ENCODE data around the gene TSC22D2.

DNA sequence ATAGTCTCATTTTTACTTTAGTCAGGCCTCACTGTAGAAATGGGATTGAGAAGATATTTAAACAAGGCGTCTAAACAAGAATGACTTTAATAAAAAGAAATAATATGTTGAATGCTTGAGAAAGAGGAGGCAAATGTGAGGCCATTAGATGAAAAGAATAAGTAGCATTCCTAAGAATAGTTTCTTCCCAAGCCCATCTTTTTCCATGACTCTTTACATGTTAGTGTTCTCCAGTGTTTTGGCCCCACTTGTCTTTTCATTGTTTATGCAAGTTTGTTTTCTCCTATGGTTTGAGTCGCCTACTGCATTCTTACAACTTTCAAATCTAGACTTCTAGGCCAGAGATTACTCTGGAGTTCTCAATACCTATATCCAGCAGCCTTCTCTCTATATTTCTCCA is 39.0 kb downstream of the TSC22D2 start:
- TF ChIP-seq, protein P1, sequence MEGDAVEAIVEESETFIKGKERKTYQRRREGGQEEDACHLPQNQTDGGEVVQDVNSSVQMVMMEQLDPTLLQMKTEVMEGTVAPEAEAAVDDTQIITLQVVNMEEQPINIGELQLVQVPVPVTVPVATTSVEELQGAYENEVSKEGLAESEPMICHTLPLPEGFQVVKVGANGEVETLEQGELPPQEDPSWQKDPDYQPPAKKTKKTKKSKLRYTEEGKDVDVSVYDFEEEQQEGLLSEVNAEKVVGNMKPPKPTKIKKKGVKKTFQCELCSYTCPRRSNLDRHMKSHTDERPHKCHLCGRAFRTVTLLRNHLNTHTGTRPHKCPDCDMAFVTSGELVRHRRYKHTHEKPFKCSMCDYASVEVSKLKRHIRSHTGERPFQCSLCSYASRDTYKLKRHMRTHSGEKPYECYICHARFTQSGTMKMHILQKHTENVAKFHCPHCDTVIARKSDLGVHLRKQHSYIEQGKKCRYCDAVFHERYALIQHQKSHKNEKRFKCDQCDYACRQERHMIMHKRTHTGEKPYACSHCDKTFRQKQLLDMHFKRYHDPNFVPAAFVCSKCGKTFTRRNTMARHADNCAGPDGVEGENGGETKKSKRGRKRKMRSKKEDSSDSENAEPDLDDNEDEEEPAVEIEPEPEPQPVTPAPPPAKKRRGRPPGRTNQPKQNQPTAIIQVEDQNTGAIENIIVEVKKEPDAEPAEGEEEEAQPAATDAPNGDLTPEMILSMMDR (IDR thresholded peaks at IDR 0.05; ENCODE audit: control extremely low read depth in 1 of 3, insufficient read depth in 1 of 3, low read depth in 1 of 3, low read length in 3 of 3) = no peak
- TF ChIP-seq PHF8 (conservative IDR thresholded peaks at IDR 0.05; ENCODE audit: low read depth, low read length) = no peak
- no peak for TF ChIP-seq POLR2A (IDR thresholded peaks at IDR 0.05; ENCODE audit: control extremely low read depth in 1 of 2, low read depth in 2 of 2, low read length in 2 of 2)
- no peak for TF ChIP-seq EP300 (IDR thresholded peaks at IDR 0.05; ENCODE audit: borderline replicate concordance in 1 of 2, low read depth in 2 of 2, low read length in 2 of 2)

Measured in H1 (cell line).